OCI-LY7 (cell line): ENCODE data around the gene PADI6.

ENCODE experiments used
- EZH2phosphoT487 ChIP-seq: fragments of 200-600 bp; sonication (generic); IDR thresholded peaks from 2 replicates; pipeline ENCODE4 v1.6.1; 2018; ENCODE audit warnings: low read depth, borderline replicate concordance, mild to moderate bottlenecking, mixed run types, antibody characterized with exemption, low read length, moderate library complexity, mixed read lengths
- TF ChIP-seq, protein P1 (sequence below): fragments of 200-600 bp; sonication (generic); conservative IDR thresholded peaks from 2 replicates; pipeline ENCODE4 v1.5.1; 2014; ENCODE audit warnings: mild to moderate bottlenecking, antibody characterized with exemption, low read length, moderate library complexity, mixed read lengths

- TF ChIP-seq, protein P1, sequence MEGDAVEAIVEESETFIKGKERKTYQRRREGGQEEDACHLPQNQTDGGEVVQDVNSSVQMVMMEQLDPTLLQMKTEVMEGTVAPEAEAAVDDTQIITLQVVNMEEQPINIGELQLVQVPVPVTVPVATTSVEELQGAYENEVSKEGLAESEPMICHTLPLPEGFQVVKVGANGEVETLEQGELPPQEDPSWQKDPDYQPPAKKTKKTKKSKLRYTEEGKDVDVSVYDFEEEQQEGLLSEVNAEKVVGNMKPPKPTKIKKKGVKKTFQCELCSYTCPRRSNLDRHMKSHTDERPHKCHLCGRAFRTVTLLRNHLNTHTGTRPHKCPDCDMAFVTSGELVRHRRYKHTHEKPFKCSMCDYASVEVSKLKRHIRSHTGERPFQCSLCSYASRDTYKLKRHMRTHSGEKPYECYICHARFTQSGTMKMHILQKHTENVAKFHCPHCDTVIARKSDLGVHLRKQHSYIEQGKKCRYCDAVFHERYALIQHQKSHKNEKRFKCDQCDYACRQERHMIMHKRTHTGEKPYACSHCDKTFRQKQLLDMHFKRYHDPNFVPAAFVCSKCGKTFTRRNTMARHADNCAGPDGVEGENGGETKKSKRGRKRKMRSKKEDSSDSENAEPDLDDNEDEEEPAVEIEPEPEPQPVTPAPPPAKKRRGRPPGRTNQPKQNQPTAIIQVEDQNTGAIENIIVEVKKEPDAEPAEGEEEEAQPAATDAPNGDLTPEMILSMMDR, result no peak
- no peak for TF ChIP-seq EZH2phosphoT487
Observed at GRCh38 chr1:17427696-17428660, 56.0 kb downstream of the PADI6 start.
